ENCODE data around the gene P2RY6. TPM values are rescaled to one million over a fixed set of nuclear protein-coding genes. Genes with fewer than 3 reads are reported as not detected.

P2RY6 gene
- total and polyA plus RNA-seq, 2 of the 4 experiments (the other 2 are of a cell fraction), result 0.44 TPM; not detected in 1

GRCh38 chr11:73326929-73327811, 55.0 kb downstream of the P2RY6 start (continued):
- TF ChIP-seq MXI1 (IDR thresholded peaks at IDR 0.05; ENCODE audit: borderline replicate concordance, low read depth, low read length) (no peak), CEBPB (IDR thresholded peaks at IDR 0.05; ENCODE audit: low read depth, low read length) (peak; percentile 11; the same call in 1 of the 2 replicates), SMC3 (IDR thresholded peaks at IDR 0.05; ENCODE audit: low read depth, low read length) (no peak)

DNA sequence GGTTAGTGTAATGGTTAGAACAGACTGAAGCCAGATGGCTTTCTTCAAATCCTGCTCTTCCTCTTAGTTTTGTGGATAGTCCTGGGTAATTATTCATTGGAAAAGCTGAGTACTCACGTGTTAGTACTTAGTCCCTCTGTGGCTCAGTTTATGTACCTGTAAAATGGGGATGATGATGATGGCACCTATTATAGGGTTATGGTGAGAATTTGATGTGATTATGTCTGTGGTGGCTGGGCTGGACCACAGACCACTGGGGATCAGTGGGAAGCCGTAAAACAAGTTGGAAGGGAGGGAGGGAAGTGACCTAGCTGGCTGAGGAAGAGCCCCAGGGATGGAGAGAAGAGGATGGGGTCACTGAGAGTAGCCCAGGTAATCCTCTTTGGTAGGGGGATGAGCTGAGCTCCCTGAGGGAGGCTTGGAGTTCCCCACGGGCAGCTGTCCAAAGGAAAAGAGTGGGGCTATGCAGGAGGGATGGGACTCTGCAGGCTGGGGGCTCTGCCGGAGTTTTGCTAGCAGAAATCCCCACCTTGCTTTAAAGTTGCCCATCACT, 55.8 kb downstream of the P2RY6 start:
- no peak overlapping the region for H3K4me3 ChIP-seq (ENCODE audit: insufficient read depth, low read depth, low read length)
- peak overlapping the region in 1 of 2 experiments; percentile 22; a peak in 1 of 4 replicates for H4K8ac ChIP-seq (ENCODE audit: low read depth in 2 of 2, low read length in 2 of 2)
- no peaks in the 10 kb centered on the region for H3K27me3 ChIP-seq (ENCODE audit: control insufficient read depth, insufficient read depth, low read length)
- peak overlapping the region; percentile 66 for H2BK5ac ChIP-seq (ENCODE audit: low read depth, low read length, poor library complexity, severe bottlenecking)
- no peaks in the 10 kb centered on the region for H3K9me3 ChIP-seq (ENCODE audit: control insufficient read depth, insufficient read depth, low read length)
- ChIA-PET CTCF (no interaction called here), POLR2A (ENCODE audit: unreplicated experiment) (no interaction called here)
- peaks cover 68% of the 10 kb centered on the region for H3K4me1 ChIP-seq (ENCODE audit: control insufficient read depth, insufficient read depth, low read length)
- ATAC-seq (ENCODE audit: low read depth) (no peak), DNase-seq (no peak)
- 0 out of 2 replicates have a peak overlapping the region, but pooled peaks have one; percentile 7 for H3K27ac ChIP-seq (ENCODE audit: insufficient read depth, low read length)
- H3K14ac ChIP-seq (replicated peaks; ENCODE audit: low read depth, low read length), result peak overlapping the region; percentile 90
- H3K4me2 ChIP-seq (ENCODE audit: low read depth, low read length), result no peak overlapping the region
- no TSS peak for BruUV-seq (replicated peaks)
- peak overlapping the region; percentile 50 for H2AK9ac ChIP-seq (replicated peaks; ENCODE audit: low read depth, low read length, poor library complexity)
- H3K56ac ChIP-seq (ENCODE audit: extremely low read depth, insufficient read depth, low read length), result no peak overlapping the region
- in situ Hi-C loops (cut with MboI; ENCODE audit: low sequenced_read_pairs), result no loop called here
- no peak overlapping the region for H2BK20ac ChIP-seq (ENCODE audit: low read depth, low read length)
- H4K5ac ChIP-seq (ENCODE audit: low read depth, low read length), result no peak overlapping the region
- 70% methylated on average over 2 of the region's 4 CpGs; no CpG with 5 or more reads in 1 of the 2 experiments for WGBS, 2 experiments (ENCODE audit: extremely low coverage in 2 of 2, insufficient read length in 1 of 2)
- dilution Hi-C loops (cut with HindIII; ENCODE audit: low sequenced_read_pairs, unreplicated experiment), result no loop called here
- H3K18ac ChIP-seq (ENCODE audit: low read depth, low read length), result no peak overlapping the region
- H2AFZ ChIP-seq (replicated peaks; ENCODE audit: low read length, poor library complexity), result no peak overlapping the region
- peak overlapping the region; percentile 75 for H2AK5ac ChIP-seq (ENCODE audit: low read depth, low read length)
- H3K23ac ChIP-seq (ENCODE audit: low read depth, low read length), result peak overlapping the region; percentile 65
- no peak overlapping the region for H3K9ac ChIP-seq (ENCODE audit: low read depth, low read length)
- H3K79me1 ChIP-seq (ENCODE audit: low read depth in 1 of 2, low read length in 2 of 2), result peaks cover 29 to 91% of the 10 kb centered on the region in 2 experiments; a peak in 3 of 4 replicates
- peaks cover 38% of the 10 kb centered on the region for H3K9me1 ChIP-seq (ENCODE audit: insufficient read depth, low read length)
- H3K4ac ChIP-seq (ENCODE audit: low read depth, low read length), result peak overlapping the region; percentile 52
- intact Hi-C loops (cut with micrococcal nuclease), result no loop called here
- peaks cover 12% of the 10 kb centered on the region for H3K36me3 ChIP-seq (ENCODE audit: control insufficient read depth, insufficient read depth, low read length)
- H2BK15ac ChIP-seq (ENCODE audit: low read depth, low read length), result peak overlapping the region; percentile 61; the same call in 1 of the 3 replicates
- H4K20me1 ChIP-seq (ENCODE audit: insufficient read depth, low read length), result peaks cover 71% of the 10 kb centered on the region
- TF ChIP-seq RCOR1 (IDR thresholded peaks at IDR 0.05; ENCODE audit: insufficient replicate concordance, low read length), result peak; percentile 21
- TF ChIP-seq, protein P1, sequence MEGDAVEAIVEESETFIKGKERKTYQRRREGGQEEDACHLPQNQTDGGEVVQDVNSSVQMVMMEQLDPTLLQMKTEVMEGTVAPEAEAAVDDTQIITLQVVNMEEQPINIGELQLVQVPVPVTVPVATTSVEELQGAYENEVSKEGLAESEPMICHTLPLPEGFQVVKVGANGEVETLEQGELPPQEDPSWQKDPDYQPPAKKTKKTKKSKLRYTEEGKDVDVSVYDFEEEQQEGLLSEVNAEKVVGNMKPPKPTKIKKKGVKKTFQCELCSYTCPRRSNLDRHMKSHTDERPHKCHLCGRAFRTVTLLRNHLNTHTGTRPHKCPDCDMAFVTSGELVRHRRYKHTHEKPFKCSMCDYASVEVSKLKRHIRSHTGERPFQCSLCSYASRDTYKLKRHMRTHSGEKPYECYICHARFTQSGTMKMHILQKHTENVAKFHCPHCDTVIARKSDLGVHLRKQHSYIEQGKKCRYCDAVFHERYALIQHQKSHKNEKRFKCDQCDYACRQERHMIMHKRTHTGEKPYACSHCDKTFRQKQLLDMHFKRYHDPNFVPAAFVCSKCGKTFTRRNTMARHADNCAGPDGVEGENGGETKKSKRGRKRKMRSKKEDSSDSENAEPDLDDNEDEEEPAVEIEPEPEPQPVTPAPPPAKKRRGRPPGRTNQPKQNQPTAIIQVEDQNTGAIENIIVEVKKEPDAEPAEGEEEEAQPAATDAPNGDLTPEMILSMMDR (conservative IDR thresholded peaks at IDR 0.05; ENCODE audit: low read depth, low read length), result no peak
- H4K91ac ChIP-seq (ENCODE audit: insufficient read depth, low read depth, low read length), result no peak overlapping the region
- no peak overlapping the region for H2BK120ac ChIP-seq (ENCODE audit: low read depth, low read length)

All from IMR-90 (cell line).